GM18499 (cell line): ENCODE measurements around the gene MLXIP.
"Not testable (repeated sequence)": the region's sequence is repeated elsewhere in the genome, so short reads cannot be mapped to it uniquely, and the experiment has no call there.

ENCODE experiments used
- ATAC-seq: cut with Tn5 transposase; IDR thresholded peaks from one replicate; pipeline ENCODE4 v1.9.1; 2021; ENCODE audit warnings: moderate number of reproducible peaks; ENCODE audit not compliant: insufficient read depth, unreplicated experiment

MLXIP gene

DNA sequence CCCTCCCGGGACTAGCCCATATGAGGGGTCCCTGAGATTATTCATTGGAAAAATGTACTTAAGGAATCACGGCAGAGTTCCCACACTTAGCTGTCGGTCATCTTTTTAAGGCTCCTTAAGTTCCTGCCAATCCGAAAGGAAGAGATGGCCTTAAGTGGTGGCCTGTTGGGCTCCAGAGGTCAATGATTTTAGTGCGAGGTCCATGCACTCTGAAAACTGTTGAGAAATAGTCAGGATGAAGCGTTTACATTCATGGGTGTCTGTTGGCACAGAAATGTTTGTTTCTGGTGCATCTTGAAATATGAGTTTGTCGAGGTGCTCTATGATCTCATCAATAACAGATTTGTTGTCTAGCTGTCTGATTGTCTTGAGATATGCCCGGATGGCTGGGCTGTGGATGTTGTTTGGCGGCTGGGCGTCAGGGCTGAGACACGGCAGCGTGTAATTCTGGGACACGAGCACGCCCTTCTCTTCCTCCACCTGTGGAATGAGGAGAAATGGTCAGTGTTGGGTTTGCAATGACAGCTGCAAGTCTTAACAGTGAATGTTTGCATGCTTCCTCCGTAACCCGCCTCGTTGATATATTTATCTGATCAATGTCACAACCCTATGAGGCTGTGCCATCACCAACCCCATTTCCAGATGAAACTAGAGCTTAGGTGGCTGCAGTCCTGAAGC is 93.8 kb downstream of the MLXIP start:
- ATAC-seq: no peak

DNA sequence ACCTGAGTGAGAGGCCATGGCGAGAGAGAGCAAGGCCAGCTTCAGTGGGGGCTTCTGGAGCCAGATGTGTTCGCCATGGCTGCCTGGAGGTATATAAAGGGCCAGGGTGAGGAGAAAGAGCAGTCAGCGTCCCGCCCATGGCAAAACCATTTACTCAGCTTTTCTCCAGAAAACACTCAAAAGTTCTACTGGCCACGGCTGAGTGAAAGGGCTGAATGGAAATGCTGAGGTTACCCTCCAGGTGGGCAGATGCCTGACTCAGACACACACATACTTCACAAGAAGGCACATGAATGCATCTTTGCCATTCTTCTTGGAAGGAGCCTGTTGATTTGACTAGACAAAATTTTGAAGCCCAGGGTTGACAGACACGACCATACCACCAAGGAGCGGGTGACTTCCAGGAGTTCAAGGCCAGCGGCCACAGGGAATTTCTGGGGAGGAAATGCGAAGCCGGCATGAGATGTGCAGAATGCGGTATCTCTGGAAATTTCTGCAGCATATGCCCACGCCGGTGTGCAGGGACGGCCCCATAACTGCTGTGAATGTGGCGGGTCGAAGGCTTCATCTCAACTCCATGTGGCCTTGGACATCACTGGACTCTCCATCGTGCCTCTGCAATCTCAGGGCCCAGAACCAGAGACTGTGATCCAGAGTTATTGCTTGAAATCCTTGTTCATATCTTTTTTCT is 95.7 kb downstream of the MLXIP start, which contains the start of gene IL31:
Gene IL31 (minus strand): TSS at position 67 of the 691 bp plus-strand sequence. CDS start 49 bp downstream, at position 18.
- ATAC-seq: no peak

GRCh38 chr12:122176473-122176872 is 97.9 kb downstream of the MLXIP start:
- ATAC-seq: not testable (repeated sequence)

GRCh38 chr12:122182887-122183587 is 104.5 kb downstream of the MLXIP start, which contains the start of gene LRRC43:
Gene LRRC43, plus strand, starts transcription at chr12:122183123. Its CDS starts 22 bp downstream, at chr12:122183145.
- no peak for ATAC-seq

- ATAC-seq: no peak
These were observed 105.0 kb downstream of the MLXIP start for GRCh38 chr12:122183588-122183940.

DNA sequence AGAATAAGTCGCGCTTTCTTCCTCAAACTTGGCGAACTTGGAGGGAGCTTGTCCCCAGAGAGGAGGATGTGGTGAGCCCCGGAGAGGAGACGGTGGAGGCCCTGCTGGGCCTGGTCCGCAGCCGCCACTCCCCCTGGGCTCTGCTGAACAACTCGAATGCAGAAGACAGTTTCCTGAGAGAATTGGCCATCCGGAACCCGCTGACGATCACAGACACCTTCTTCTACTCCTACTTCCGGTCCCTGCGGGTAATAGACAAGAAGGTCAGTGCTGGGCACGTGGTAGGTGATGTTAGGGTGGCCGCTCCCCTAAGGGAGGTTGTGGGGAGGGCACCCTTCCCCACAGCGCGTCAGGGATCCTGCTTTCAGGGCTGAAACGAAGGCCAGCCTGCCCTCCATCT is 106.0 kb downstream of the MLXIP start:
- ATAC-seq: no peak

GRCh38 chr12:122185079-122185478 is 106.5 kb downstream of the MLXIP start:
- ATAC-seq: no peak

- ATAC-seq: no peak
These were observed 107.0 kb downstream of the MLXIP start for GRCh38 chr12:122185494-122186082.

DNA sequence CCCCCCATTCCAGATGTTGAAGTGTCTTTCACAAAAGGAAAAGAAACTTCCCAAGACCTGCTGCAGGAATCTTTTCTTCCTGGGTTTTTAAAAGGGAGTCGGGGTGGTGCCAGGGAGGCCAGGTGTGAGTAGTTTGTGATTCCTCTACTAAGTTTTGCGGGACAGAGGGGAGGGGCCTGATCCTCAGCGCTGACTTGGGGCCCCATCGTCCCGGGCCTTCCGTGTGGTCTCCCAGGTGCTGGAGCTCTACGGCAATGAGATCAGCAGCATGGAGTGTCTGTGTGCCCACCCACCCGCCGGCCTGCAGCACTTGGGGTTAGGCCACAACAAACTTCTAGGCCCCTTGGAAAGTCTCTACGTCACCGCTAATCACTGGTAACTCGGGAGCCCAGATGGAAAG is 108.9 kb downstream of the MLXIP start:
- no peak for ATAC-seq

GRCh38 chr12:122189626-122190475 is 111.3 kb downstream of the MLXIP start:
- ATAC-seq: no peak

DNA sequence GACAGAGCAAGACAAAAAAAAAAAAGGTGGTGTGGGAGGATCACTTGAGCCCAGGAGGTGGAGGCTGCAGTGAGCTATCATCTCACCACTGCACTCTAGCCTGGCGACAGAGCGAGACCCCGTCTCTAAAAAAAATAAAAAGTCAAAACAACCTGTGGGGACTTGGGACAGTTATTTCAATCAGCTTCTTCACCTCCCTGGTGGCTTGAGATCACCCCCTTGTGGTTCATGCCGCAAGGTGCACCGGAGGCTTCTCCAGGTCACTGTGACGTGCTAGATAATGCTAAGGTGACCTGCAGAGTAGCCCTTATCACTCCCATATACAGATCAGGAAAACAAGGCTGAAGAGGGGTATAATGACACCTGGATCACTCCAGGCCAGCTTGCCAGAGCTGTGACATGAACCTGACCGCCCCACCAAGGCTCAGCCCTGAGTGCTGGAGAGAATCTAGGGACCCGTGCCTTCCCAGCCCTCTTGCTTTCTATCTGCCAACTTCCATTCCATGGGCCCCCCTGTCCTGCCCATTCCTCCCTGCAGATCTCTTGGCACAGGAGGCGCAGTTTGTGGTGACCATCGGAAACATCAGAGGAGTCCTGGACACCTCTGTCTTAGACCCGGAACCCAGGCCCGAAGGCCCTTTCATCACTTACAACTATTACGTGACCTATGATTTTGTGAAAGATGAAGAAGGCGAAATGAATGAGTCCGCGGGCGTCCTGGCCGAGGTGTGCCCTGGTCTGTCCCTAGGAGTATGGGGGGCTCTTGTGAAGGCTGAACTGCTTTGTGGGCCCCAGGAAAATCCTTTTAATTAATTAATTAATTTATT is 112.5 kb downstream of the MLXIP start:
- no peak for ATAC-seq

- no peak for ATAC-seq
These were observed 113.9 kb downstream of the MLXIP start for GRCh38 chr12:122192441-122192840.

GRCh38 chr12:122194804-122195203 is 116.2 kb downstream of the MLXIP start:
- no peak for ATAC-seq

GRCh38 chr12:122195405-122195804 is 116.8 kb downstream of the MLXIP start:
- no peak for ATAC-seq
